Type B pancreatic cell (in vitro differentiated cells): ENCODE results near the gene MAD1L1. TPM values are rescaled to one million over a fixed set of nuclear protein-coding genes. Genes with fewer than 3 reads are reported as not detected.

Experiments
- DNase-seq: peaks from one replicate; pipeline ENCODE4 v3.0.0; 2021; ENCODE audit warnings: mixed read lengths; ENCODE audit not compliant: unreplicated experiment; ENCODE audit errors: extremely low spot score
- H3K27ac Mint-ChIP-seq: 2 replicates; pipeline ENCODE4 v1.8.0; 2021; ENCODE audit warnings: mild to moderate bottlenecking, mixed read lengths
- H3K27me3 Mint-ChIP-seq: 2 replicates; pipeline ENCODE4 v1.8.0; 2021; ENCODE audit warnings: mixed read lengths
- H3K36me3 Mint-ChIP-seq: 2 replicates; pipeline ENCODE4 v1.8.0; 2021; ENCODE audit warnings: mixed read lengths
- H3K4me1 Mint-ChIP-seq: one replicate; pipeline ENCODE4 v1.8.0; 2021; ENCODE audit warnings: mixed read lengths; ENCODE audit not compliant: unreplicated experiment
- H3K4me3 Mint-ChIP-seq: 2 replicates; pipeline ENCODE4 v1.8.0; 2021; ENCODE audit warnings: mild to moderate bottlenecking, mixed read lengths
- H3K9me3 Mint-ChIP-seq: 2 replicates; pipeline ENCODE4 v1.8.0; 2021; ENCODE audit warnings: mixed read lengths
- CTCF ChIP-seq: fragments of 200-600 bp; sonication (generic); conservative IDR thresholded peaks from 2 replicates; pipeline ENCODE4 v1.5.0; 2021; ENCODE audit warnings: antibody characterized with exemption, mild to moderate bottlenecking
- total RNA-seq: library from RNA; stranded (reverse); gene quantifications from 2 replicates; pipeline ENCODE4 v1.2.1, GENCODE V29; 2021; ENCODE audit warnings: low replicate concordance

The MAD1L1 gene
- total RNA-seq, 1 donor from 2014 or later: 40.7 TPM

- H3K4me1 Mint-ChIP-seq: peaks cover 15% of the 10 kb centered on the region
- no peak for TF ChIP-seq CTCF
- no peaks in the 10 kb centered on the region for H3K36me3 Mint-ChIP-seq
- H3K4me3 Mint-ChIP-seq: no peak overlapping the region
- no peaks in the 10 kb centered on the region for H3K9me3 Mint-ChIP-seq
- no peak for DNase-seq
- H3K27ac Mint-ChIP-seq: peak overlapping the region; percentile 58
- no peaks in the 10 kb centered on the region for H3K27me3 Mint-ChIP-seq
These were observed 225.2 kb downstream of the MAD1L1 start for GRCh38 chr7:2007551-2007950.

- peaks cover 15% of the 10 kb centered on the region for H3K4me1 Mint-ChIP-seq
- H3K27me3 Mint-ChIP-seq: no peaks in the 10 kb centered on the region
- no peak overlapping the region for H3K27ac Mint-ChIP-seq
- H3K36me3 Mint-ChIP-seq: no peaks in the 10 kb centered on the region
- no peaks in the 10 kb centered on the region for H3K9me3 Mint-ChIP-seq
- peak; percentile 59 for DNase-seq
- no peak for TF ChIP-seq CTCF
- H3K4me3 Mint-ChIP-seq: no peak overlapping the region
These were observed 225.8 kb downstream of the MAD1L1 start for GRCh38 chr7:2006921-2007381.

GRCh38 chr7:2006231-2006771, 226.4 kb downstream of the MAD1L1 start:
- no peaks in the 10 kb centered on the region for H3K9me3 Mint-ChIP-seq
- H3K4me1 Mint-ChIP-seq: peaks cover 15% of the 10 kb centered on the region
- H3K27me3 Mint-ChIP-seq: no peaks in the 10 kb centered on the region
- no peak overlapping the region for H3K27ac Mint-ChIP-seq
- no peak for TF ChIP-seq CTCF
- DNase-seq: peak; percentile 48
- no peak overlapping the region for H3K4me3 Mint-ChIP-seq
- no peaks in the 10 kb centered on the region for H3K36me3 Mint-ChIP-seq

GRCh38 chr7:2005786-2006185, 227.0 kb downstream of the MAD1L1 start:
- TF ChIP-seq CTCF: no peak
- Mint-ChIP-seq H3K27me3 (no peaks in the 10 kb centered on the region), H3K27ac (no peak overlapping the region), H3K4me1 (peaks cover 15% of the 10 kb centered on the region), H3K36me3 (no peaks in the 10 kb centered on the region), H3K9me3 (no peaks in the 10 kb centered on the region), H3K4me3 (no peak overlapping the region)
- peak; percentile 64 for DNase-seq

- Mint-ChIP-seq H3K9me3 (no peaks in the 10 kb centered on the region), H3K4me1 (peaks cover 10% of the 10 kb centered on the region), H3K4me3 (no peak overlapping the region), H3K27ac (no peak overlapping the region), H3K27me3 (no peaks in the 10 kb centered on the region), H3K36me3 (no peaks in the 10 kb centered on the region)
- DNase-seq: peak; percentile 64
- TF ChIP-seq CTCF: no peak
These were observed 227.7 kb downstream of the MAD1L1 start for GRCh38 chr7:2004841-2005725.
